PC-9 (cell line): ENCODE results near the gene PTPRT.

Experiments used
- CTCF ChIP-seq: fragments of 200-600 bp; sonication (generic); conservative IDR thresholded peaks from 2 replicates; pipeline ENCODE4 v1.6.1; 2017; ENCODE audit warnings: mixed run types, antibody characterized with exemption, mild to moderate bottlenecking, moderate library complexity
- EZH2 ChIP-seq: fragments of 200-600 bp; sonication (generic); IDR thresholded peaks from 2 replicates; pipeline ENCODE4 v1.8.0; 2017; ENCODE audit warnings: antibody characterized with exemption, low read depth

- TF ChIP-seq CTCF, result no peak
- TF ChIP-seq EZH2, result no peak
These were observed 38.5 kb downstream of the PTPRT start for GRCh38 chr20:43151256-43151655.
